Activated CD4-positive, alpha-beta T cell treated with anti-CD3 and anti-CD28 coated beads for 1 hour (primary cell): ENCODE results near the gene STUB1.

Experiments used
- DNase-seq: peaks from one replicate; pipeline ENCODE4 v3.0.0-alpha.2; 2020

STUB1 gene

DNA sequence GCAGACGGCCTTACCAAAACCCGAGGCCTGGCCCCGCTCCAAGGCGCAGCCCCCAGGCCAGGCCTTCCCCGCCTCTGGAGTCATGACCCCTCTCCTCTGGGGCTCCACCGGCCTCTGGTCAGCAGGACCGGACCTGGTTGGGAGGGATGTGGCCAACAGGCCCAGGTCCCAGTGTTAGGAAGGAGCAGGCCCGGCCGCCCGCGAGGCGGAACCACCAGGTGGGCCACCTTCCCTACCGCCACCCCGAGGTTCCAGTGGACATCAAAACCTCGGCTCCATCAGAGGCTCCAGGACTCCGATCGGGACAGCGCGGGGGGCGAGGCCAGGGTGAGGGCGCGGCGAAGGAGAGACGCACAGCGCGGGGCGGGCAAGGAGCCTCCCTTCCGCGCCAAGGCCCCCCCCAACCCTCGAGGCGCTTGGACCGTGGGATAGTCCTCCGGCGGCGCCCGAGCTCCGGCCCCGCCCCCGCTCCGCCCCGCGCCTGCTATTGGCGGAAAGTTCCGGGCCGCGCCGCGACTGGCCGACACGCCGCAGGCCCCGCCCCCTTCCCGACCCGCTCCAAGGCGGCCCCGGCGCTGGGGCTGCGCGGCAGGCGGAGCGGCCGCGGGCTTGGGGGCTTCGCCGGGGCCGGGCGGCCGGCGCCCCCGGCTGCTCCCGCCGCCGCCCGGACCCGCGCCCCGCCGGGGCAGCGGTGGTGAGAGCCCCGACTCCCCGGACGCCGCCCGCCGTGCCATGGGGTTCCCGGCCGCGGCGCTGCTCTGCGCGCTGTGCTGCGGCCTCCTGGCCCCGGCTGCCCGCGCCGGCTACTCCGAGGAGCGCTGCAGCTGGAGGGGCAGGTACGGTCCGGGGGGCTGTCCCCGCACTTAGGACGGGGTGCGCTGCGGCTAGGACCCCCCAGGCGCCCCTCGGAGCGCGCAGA lies 34.6 kb downstream of the STUB1 start, which contains the start of gene METRN:
METRN (plus strand) TSS at position 561 of the 919 bp plus-strand sequence; CDS start at position 733, 172 bp downstream.
- DNase-seq: peak; percentile 79

DNA sequence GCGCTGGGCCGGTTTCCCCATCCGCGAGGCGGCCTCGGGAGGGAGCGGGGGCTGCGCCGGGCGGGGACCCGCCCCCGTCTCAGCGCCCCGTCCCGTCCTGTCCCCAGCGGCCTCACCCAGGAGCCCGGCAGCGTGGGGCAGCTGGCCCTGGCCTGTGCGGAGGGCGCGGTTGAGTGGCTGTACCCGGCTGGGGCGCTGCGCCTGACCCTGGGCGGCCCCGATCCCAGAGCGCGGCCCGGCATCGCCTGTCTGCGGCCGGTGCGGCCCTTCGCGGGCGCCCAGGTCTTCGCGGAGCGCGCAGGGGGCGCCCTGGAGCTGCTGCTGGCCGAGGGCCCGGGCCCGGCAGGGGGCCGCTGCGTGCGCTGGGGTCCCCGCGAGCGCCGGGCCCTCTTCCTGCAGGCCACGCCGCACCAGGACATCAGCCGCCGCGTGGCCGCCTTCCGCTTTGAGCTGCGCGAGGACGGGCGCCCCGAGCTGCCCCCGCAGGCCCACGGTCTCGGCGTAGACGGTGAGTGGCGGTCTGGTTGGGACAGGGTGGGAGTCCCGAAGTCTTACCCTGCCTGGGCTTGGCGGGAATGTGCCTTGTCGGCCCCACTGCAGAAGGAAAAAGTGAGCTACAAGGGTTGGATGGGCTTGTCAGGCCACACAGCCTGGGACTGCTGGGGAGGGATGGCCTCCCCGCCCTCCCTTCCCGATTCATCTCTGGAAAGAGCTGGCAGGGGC lies 35.4 kb downstream of the STUB1 start:
- DNase-seq: no peak

DNA sequence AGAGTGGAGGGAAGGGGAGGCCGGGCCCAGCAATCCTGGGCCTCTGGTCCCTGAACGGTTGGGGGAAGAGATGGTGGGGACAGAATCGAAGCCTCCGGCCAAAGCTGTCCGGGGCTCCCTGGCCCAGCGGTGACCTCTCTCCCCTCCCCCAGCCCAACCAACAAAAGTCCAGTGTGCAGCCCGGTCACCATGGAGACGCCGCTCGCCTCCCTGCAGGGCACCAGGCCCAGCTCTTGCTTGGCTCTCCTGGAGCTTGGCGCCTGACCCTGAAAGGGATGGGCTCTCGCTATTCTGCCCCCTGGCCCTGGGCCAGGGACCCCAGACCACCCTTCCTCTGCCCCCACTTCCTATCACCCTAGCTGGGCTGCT lies 36.0 kb downstream of the STUB1 start:
- DNase-seq: no peak

GRCh38 chr16:716768-717325 lies 36.6 kb downstream of the STUB1 start:
- no peak for DNase-seq

DNA sequence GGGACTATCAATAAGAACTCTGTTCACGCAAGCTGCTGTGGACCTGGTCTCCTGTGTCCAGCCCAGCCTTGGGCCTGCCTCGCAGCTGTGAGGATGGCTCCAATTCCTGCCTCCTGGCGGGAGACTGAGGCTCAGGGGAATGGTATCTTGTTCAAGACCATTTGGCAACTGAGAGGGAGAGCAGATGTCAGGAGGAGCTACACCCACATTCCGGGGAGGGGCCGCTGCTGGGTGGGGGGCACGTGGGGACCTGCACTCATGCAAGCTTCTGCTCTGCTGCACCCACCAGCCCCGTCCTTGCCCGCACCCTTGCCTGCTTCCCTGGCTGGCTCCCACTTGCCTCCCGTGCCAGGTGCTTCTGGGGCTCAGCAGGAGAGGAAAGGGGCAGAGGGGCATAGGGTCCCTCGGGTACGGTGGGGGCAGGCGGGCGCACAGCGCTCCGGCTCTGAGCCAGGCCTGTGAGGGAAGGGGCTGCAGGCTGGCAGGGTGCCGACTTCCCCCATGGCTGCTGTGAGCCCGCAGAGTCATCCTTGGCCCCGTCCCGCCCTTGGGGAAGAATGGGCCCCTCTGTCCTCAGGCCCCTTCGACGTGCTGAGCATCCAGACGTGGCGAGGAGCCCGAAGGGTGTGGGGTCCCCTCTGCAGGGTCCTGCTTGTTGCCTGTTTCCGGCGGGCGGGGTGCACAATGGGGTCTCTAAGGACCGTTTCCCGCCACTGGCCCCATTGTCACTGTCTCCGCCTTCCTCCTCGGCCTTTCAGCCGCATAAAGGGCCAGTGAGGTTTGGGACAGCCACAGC lies 37.4 kb downstream of the STUB1 start:
- no peak for DNase-seq

DNA sequence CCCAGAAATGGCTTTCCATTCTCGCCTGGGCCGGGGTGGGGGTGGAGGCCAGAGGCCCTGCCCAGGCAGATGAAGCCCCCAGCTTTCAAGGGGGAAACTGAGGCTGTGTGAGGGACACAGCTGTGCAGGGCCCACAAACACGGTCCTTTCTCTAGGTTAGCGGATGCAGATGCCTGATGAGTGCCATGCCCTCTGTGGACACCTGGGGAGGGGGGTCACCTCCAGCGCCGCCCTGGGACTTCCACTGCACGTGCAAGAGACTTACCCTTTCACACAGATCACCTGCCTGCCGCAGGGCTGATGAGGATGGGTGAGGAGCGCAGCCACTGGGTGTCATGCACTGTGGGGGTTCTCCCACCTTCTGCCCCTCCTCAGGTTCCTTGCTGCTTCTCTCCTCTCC lies 38.2 kb downstream of the STUB1 start:
- no peak for DNase-seq

DNA sequence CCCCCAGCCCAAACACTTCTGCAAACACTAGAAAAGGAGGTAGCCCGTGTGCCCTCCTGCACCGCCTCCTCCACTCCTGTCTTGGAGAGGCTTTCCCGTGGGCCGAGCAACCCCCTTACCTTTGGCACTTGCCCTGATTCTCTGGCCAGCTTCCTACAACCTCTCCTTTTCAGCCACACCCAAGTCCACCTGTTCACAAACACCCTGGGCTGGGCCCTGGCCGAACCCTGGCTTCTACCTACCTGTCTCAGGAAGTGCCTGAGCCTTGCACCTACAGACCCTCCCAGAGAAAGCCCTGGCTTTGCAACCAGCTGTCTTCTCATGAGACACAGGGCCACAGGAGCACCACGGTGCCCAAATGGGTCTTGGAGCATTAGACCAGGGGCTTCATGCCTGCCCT lies 38.7 kb downstream of the STUB1 start:
- DNase-seq: no peak

- no peak for DNase-seq
These were observed 39.7 kb downstream of the STUB1 start for GRCh38 chr16:719815-720446.

- DNase-seq: no peak
These were observed 40.3 kb downstream of the STUB1 start for GRCh38 chr16:720447-720989.

DNA sequence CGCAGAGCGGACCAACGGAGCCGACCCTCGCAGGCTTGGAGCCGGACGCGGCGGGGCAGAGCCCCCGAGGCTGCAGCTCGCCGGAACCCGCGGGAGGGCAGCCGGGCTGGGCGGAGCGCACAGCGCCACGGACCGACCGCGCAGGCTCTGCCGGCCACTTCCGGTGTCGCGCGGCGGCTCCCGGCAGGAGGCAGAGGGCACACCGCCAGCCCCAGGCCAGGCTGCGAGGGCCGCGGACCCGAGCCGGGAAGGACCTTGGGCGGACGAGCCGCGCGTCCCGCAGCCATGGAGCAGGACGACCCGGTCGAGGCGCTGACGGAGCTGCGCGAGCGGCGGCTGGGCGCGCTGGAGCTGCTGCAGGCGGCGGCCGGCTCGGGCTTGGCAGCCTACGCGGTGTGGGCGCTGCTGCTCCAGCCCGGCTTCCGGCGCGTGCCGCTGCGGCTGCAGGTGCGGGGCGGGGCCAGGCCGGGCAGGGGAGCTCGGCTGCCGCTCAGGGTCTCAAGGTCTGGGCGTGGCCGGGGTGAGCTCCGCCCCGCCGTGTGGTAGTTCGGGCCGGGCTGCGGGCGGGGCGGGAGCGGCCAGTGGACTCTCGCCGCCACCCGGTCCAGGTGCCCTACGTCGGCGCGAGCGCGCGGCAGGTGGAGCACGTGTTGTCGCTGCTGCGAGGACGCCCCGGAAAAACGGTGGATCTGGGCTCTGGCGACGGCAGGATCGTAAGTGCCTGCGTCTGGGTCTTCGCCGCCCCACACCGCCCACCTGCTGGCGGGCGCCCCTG lies 41.0 kb downstream of the STUB1 start, which contains the start of gene ANTKMT:
ANTKMT (plus strand) TSS at position 157 of the 775 bp plus-strand sequence; CDS start at position 286, 129 bp downstream.
- peak; percentile 50 for DNase-seq

DNA sequence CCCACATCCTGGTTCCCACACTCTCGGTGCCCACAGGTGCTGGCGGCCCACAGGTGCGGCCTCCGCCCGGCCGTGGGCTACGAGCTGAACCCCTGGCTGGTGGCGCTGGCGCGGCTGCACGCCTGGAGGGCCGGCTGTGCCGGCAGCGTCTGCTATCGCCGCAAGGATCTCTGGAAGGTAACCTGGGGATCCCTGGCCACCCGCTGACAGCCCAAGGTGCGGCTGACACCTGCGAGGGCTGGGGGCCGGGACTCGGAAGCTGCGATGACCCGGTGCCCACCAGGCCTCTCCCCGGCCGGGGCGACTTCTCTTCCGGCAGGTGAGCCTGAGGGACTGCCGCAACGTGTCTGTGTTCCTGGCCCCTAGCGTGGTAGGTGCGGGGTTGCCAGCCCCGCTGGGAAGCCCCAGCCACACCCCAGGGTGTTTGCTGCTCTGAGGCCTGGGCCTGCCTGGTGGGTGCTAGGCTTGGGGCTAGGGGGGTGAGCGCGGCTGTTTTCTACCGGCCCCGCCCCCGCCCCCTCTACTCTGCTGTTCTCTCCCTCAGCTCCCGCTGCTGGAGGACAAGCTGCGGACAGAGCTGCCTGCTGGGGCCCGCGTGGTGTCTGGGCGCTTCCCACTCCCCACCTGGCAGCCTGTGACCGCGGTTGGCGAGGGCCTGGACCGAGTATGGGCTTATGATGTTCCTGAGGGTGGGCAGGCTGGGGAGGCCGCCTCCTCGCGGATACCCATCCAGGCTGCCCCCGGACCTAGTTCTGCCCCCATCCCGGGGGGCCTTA lies 41.7 kb downstream of the STUB1 start:
- no peak for DNase-seq

DNA sequence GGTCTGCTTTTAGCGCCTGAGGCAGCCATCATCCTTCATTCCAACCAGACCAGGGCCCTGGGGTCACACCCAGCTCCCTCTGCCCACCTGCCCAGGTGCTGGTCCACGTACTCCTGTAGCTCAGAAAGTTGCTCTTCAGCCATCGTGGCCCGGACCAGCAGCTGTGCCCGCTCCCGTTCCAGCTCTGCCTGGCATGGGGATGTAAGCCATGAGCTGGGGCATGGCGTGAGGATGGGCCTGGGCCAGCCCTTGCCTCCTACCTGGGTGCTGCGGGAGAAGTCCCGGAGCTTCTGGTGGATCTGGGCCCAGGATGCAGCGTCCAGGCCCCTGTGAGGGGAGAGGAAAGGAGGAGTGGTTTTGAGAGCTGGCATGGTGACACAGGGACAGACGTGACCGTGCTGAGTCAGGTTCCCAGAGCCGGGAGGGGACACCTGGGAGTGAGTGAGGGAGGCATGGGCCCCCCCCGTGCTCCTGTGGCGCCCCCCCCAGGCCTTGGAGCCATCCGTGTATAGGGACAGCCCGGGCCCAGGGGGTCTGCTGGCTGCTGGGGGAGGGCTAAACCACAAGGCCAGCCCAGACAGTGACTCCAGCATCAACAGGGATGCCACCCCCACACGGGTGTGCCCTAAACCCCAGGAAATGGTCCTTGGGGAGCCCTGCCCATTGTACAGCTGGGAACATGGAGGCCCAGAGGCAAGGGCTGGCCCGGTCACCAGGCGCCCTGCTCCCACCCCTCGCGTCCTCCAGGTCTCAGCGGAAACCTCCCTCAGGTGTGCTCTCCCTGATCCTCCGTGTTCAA lies 42.8 kb downstream of the STUB1 start:
- DNase-seq: no peak

- no peak for DNase-seq
These were observed 43.5 kb downstream of the STUB1 start for GRCh38 chr16:723695-724094.

DNA sequence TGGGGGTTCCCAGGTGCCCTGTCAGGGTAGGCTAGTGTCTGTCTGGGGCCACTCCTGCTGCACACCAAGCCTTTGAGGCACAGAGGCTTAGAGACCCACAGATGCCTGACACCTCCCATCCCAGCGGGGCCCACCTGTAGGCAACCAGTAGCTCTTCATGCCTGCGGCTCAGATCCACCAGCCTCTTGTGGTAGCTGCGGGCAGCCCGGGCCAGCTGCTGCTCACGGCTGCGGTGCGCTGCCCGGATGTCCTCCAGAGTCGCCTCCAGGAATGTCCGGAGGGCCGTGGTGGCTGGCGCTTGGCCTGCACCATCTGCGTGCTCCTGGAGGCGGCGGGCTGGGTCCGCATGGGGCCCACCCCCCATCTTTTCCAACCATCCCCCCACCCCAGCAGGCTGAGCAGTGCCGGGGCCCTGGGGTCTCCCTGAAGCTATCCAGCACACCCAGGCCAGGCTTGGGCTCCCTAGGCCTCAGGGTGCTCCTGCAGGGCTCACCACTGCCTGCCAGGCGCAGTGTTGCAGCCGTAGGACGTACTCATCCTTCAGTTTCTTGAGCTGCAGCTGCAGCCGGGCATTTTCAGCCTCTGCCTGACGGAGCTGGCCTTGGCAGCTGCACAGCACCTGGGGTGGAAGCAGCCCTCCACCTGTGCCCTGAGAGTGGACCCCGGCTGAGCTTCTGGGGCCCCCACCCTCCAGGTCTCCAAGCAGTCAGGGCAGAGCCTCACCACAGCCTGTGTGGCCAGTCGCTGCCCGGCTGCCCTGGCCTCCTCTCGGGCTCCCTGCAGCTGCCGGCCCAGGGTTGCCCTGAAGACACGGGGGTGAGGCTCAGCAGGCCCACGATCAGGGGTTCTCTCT lies 44.2 kb downstream of the STUB1 start:
- DNase-seq: no peak

DNA sequence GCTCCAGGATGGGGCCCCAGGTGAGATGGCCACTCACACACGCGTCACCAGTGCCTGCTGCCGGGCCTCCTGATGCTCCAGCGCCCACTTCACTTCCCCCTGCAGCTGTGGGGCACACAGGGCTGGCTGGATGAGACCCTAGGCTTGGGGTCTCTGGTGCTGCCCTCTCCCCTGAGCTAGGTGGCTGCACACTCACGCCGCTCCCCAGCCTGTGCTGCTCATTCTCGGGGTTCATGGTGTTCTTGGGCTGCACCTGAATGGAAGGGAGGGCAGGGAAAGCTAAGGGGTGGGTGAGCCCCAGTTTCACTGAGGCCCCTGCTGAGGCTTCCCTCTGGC lies 44.8 kb downstream of the STUB1 start:
- no peak for DNase-seq

- no peak for DNase-seq
These were observed 45.4 kb downstream of the STUB1 start for GRCh38 chr16:725463-726187.

DNA sequence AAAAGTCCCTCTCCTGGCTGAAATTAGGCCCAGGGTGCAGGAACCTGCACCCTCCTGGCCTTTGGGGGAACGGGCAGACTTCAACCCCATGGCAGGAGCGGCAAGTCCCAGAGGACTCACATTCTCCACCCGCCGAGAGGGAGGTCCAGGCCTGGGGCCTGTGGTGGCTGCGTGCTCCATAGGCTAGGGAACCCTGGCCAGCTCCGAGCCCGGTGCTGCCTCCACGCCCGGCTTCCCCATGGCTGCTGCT lies 45.9 kb downstream of the STUB1 start:
- no peak for DNase-seq
